MG63 (cell line): Measurements from ENCODE around the gene WBP2. TPM values are rescaled to one million over a fixed set of nuclear protein-coding genes. Genes with fewer than 3 reads are reported as not detected.
A peak's percentile ranks its signal among the peaks of the same experiment; 100 is the strongest.

Source experiments
- DNase-seq: peaks from one replicate; pipeline ENCODE4 v3.0.0-alpha.2; 2020
- H3K27me3 ChIP-seq: fragments of 250-450 bp; sonication (Bioruptor Pico); 2 replicates; pipeline ENCODE4 v1.5.1; 2020; ENCODE audit warnings: mild to moderate bottlenecking, moderate library complexity
- H3K36me3 ChIP-seq: fragments of 250-450 bp; sonication (Bioruptor Pico); 2 replicates; pipeline ENCODE4 v1.5.1; 2020; ENCODE audit warnings: mild to moderate bottlenecking, moderate library complexity
- H3K4me3 ChIP-seq: fragments of 250-450 bp; sonication (Bioruptor Pico); 2 replicates; pipeline ENCODE4 v1.5.1; 2020; ENCODE audit warnings: mild to moderate bottlenecking, moderate library complexity
- H3K9me3 ChIP-seq: fragments of 250-450 bp; sonication (Bioruptor Pico); 2 replicates; pipeline ENCODE4 v1.5.1; 2020; ENCODE audit warnings: mild to moderate bottlenecking, moderate library complexity
- total RNA-seq: library from RNA; depleted of rRNA; stranded (reverse); fragments of >200 nt; shearing (Covaris generic); gene quantifications from 2 replicates; pipeline ENCODE4 v1.2.3, GENCODE V29; 2014; ENCODE audit warnings: low replicate concordance

The WBP2 gene
- total RNA-seq, 1 experiment from 2014 or later, result 7.9 TPM

DNA sequence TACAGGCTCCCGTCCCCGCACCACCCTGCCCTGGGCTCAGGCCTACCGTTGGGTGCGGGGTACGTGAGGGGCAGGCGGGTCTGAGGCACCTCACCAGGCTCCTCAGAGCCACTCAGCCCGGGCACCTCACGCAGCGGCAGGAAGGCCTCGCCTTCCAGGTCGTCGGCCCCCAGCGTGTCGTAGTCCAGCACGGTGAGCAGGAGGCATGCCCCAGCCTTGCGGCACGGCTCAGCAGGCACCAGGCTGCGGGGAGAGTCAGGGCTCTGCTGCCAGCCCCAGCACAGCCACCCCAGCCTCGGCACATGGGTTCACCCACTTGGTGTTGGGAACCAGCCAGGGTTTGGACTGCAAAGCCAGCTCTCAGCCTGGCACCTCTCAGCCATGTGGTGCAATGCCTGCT is 26.4 kb downstream of the WBP2 start:
- H3K4me3 ChIP-seq, result no peak overlapping the region
- no peaks in the 10 kb centered on the region for H3K27me3 ChIP-seq
- no peak for DNase-seq
- H3K9me3 ChIP-seq, result no peaks in the 10 kb centered on the region
- H3K36me3 ChIP-seq, result peaks cover 6% of the 10 kb centered on the region

DNA sequence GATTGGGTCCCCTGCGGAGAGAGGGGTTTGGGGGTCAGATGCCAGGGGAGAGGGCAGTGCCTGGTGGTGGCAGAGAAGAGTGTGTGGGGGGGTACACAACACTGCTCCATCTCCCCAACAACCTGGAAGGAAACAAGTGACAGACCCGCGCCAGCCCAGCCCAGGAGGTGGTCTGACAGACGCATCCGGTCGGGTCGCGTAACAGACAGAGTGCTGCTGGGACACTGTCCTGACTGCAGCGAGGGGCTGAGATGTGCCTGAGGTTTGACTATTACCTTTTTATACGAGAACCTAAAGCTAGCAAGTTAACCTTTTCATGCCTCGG is 27.1 kb downstream of the WBP2 start:
- no peak for DNase-seq
- Histone ChIP-seq H3K36me3 (peaks cover 10% of the 10 kb centered on the region), H3K4me3 (no peak overlapping the region), H3K9me3 (no peaks in the 10 kb centered on the region), H3K27me3 (no peaks in the 10 kb centered on the region)

- no peaks in the 10 kb centered on the region for H3K9me3 ChIP-seq
- H3K27me3 ChIP-seq, result no peaks in the 10 kb centered on the region
- no peak overlapping the region for H3K4me3 ChIP-seq
- DNase-seq, result peak; percentile 36
- peaks cover 13% of the 10 kb centered on the region for H3K36me3 ChIP-seq
Measured at GRCh38 chr17:75827308-75828075, 27.6 kb downstream of the WBP2 start.

DNA sequence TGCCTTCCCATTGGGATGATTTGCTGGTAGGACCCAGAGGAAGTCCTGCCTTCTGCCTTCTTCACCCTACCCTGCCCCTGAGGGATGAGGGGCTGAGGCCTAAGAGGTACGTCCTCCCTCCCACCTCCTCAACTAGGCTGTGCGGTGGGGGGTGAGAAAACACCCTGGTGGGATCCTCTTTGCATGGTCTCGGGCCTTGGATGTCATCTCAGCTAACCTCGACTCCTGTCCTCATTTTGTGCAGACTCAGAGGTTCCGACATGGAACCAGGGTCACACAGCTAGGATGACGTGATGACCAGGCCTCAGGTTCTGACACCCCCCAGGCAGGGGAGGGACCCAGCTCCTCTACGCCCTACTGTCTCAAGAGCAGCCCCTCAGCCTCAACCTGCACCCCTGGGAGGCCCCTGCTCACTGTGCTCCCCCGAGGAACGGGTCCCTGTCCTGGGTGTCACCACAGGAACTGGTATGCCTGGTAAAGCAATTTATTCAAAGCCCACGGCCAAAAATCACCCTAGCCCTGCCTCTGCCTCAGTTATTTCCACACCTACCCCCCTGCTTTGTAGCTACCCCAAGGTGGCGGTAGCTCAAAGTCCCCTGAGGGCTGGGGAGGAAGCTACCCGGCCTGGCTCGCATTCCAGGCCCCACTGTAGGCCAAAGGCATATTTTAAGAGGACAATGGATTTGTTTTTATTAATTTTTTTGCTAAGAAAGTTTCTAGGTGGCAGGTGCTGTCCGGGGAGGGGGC is 28.4 kb downstream of the WBP2 start:
- DNase-seq, result no peak
- H3K36me3 ChIP-seq, result peaks cover 21% of the 10 kb centered on the region
- no peaks in the 10 kb centered on the region for H3K9me3 ChIP-seq
- H3K27me3 ChIP-seq, result no peaks in the 10 kb centered on the region
- H3K4me3 ChIP-seq, result no peak overlapping the region

DNA sequence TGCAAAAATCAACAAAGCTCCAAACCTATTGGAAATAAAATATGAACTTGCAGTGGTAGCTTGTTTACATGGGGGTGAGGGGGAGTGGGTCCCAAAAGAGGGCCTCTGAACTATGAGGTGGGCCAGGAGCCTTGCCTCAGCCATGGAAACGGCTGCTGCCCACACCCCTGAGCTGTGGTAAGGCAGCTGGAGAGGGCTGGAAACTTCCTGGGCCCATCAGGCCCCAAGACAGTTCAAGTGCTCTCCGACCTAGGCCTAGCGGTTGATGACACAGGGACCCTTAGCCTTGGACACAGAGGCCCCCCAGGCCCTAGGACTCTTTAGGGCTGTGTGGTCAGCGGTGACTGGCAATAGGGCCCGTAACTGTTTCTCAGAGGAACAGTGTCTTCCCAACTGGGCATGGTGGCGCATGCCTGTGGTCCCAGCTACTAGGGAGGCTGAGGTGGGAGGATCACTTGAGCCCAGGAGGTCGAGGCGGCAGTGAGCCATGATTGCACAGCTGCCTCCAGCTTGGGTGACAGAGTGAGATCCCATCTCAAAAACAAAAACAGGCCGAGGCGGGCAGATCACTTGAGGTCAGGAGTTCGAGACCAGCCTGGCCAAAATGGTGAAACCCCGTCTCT is 29.3 kb downstream of the WBP2 start:
- Histone ChIP-seq H3K4me3 (no peak overlapping the region), H3K9me3 (no peaks in the 10 kb centered on the region), H3K27me3 (no peaks in the 10 kb centered on the region), H3K36me3 (peaks cover 29% of the 10 kb centered on the region)
- DNase-seq, result no peak

GRCh38 chr17:75825149-75825552 is 30.0 kb downstream of the WBP2 start:
- H3K9me3 ChIP-seq, result no peaks in the 10 kb centered on the region
- no peaks in the 10 kb centered on the region for H3K27me3 ChIP-seq
- no peak overlapping the region for H3K4me3 ChIP-seq
- H3K36me3 ChIP-seq, result peaks cover 32% of the 10 kb centered on the region
- no peak for DNase-seq

DNA sequence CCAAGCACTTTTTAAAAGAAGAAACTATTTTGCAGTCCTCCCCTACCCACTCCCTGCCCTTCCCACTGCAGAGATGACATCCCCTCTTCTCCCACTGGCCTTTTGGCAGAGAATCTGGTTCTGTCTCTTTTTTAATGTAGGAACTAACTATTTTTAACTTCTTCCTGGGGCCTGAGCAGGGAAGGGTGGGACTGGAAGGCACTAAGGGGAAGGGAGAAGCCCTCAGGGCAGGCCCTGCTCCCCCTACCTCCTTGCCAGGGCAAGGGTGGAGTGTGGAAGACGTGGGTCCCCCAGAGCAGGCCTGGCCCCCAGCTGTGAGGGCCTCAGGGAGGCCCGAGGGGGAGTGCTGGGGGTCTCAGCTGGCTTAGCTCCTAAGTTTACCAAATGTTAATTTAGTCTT is 30.5 kb downstream of the WBP2 start:
- peaks cover 37% of the 10 kb centered on the region for H3K36me3 ChIP-seq
- H3K9me3 ChIP-seq, result no peaks in the 10 kb centered on the region
- DNase-seq, result no peak
- no peaks in the 10 kb centered on the region for H3K27me3 ChIP-seq
- no peak overlapping the region for H3K4me3 ChIP-seq

DNA sequence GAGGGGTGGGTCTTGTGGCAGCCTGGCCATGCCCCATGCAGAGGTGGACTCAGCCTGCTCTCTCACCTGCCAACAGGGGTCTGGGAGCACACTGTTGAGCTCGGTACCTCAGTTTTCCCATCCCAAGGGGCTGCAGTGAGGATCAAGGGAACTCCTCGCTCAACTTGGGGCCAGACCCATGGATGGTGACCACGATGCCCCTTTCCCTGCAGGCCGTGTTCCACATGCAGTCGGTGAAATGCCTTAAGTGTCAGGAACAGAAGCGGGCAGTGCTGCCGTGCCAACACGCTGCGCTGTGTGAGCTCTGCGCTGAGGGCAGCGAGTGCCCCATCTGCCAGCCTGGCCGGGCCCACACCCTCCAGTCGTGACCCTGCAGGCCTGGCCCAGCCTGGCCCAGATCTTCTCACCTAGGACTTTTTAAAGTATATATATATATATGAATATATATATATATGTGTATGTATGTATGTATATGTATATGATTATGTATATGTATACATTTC is 31.0 kb downstream of the WBP2 start:
- H3K36me3 ChIP-seq, result peaks cover 43% of the 10 kb centered on the region

DNA sequence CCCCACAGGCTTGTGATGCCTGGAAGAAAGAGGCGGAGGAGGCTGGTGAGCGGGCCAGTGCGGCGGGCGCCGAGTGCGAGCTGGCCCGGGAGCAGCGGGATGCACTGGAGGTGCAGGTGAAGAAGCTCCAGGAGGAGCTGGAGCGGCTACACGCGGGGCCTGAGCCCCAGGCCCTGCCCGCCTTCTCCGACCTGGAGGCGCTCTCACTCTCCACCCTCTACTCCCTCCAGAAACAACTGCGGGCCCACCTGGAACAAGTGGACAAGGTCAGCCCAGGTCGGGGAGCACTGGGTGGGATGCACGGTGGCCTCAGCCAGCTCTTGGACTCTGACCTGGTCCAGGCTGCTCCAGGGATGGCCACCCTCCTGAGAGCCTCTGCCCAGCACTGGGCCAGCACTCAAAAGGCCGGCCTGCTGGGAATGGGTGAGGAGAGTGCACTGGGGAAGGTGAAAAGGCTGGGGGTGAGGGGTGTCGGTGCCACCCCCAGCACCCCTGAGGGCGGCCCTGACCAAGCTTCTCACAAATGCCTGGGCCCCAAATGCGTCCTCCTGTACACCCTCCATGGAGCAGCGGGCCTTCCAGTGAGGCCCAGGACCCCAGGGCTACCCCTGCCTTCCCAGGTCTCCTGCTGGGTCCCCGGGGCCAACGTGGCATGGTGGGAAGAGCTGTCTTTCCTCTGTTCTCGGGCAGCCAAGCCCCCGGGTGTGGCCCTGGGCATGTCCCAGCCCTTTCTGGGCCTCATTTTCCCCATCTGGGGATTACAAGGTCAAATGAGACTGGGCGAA is 31.7 kb downstream of the WBP2 start:
- H3K36me3 ChIP-seq, result peaks cover 49% of the 10 kb centered on the region
- no peak overlapping the region for H3K4me3 ChIP-seq
- no peak for DNase-seq
- no peaks in the 10 kb centered on the region for H3K9me3 ChIP-seq
- no peaks in the 10 kb centered on the region for H3K27me3 ChIP-seq

More for the DNA sequence above, 31.0 kb downstream of the WBP2 start:
- Histone ChIP-seq H3K9me3 (no peaks in the 10 kb centered on the region), H3K4me3 (no peak overlapping the region), H3K27me3 (no peaks in the 10 kb centered on the region)
- no peak for DNase-seq

DNA sequence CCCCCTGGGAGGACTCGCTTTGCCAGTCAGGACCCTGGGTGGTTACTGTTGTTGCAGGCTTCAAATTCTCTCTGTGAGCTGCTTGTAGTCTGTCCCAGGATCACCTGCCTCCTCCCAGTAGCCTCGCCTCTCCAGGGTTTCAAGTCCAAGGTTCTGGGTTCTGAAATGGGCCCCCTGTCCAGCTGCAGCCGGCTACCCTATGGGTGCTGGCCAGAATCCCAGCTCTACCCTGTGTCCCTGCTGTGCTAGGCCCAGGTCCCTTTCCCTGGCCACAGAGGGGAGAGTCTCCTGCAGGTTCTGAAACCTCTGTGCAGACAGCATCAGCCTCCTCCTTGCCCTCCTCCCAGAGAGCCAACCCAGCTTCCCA is 32.4 kb downstream of the WBP2 start:
- DNase-seq, result no peak
- peaks cover 54% of the 10 kb centered on the region for H3K36me3 ChIP-seq
- no peaks in the 10 kb centered on the region for H3K27me3 ChIP-seq
- no peaks in the 10 kb centered on the region for H3K9me3 ChIP-seq
- no peak overlapping the region for H3K4me3 ChIP-seq

- no peak for DNase-seq
- peaks cover 59% of the 10 kb centered on the region for H3K36me3 ChIP-seq
- H3K4me3 ChIP-seq, result no peak overlapping the region
Measured at GRCh38 chr17:75822119-75822799, 32.9 kb downstream of the WBP2 start.

GRCh38 chr17:75821552-75821951 is 33.6 kb downstream of the WBP2 start:
- no peak overlapping the region for H3K4me3 ChIP-seq
- no peak for DNase-seq
- no peaks in the 10 kb centered on the region for H3K9me3 ChIP-seq
- H3K27me3 ChIP-seq, result no peaks in the 10 kb centered on the region
- H3K36me3 ChIP-seq, result peaks cover 66% of the 10 kb centered on the region

More at GRCh38 chr17:75822119-75822799, 32.9 kb downstream of the WBP2 start:
- Histone ChIP-seq H3K27me3 (no peaks in the 10 kb centered on the region), H3K9me3 (no peaks in the 10 kb centered on the region)

- H3K36me3 ChIP-seq, result peaks cover 72% of the 10 kb centered on the region
Measured at GRCh38 chr17:75820094-75821080, 34.7 kb downstream of the WBP2 start.

DNA sequence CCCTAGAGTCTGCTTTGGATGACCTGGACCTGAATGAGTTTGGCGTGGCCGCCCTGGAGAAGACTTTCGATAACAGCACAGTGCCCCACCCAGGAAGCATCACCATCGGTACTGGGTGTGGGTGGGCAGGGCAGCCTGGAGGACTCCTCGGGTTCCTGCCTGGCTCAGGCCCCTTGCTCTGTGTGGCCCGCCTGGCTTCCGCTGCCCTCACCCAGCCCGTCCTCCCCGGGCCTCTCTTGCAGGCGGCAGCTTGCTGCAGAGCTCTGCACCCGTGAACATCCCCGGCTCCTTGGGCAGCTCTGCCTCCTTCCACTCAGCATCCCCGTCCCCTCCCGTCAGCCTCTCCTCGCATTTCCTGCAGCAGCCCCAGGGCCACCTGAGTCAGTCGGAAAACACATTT is 35.5 kb downstream of the WBP2 start:
- no peak for DNase-seq
- H3K27me3 ChIP-seq, result no peaks in the 10 kb centered on the region
- H3K9me3 ChIP-seq, result no peaks in the 10 kb centered on the region
- H3K4me3 ChIP-seq, result no peak overlapping the region
- H3K36me3 ChIP-seq, result peaks cover 76% of the 10 kb centered on the region

More at GRCh38 chr17:75820094-75821080, 34.7 kb downstream of the WBP2 start:
- Histone ChIP-seq H3K27me3 (no peaks in the 10 kb centered on the region), H3K9me3 (no peaks in the 10 kb centered on the region), H3K4me3 (no peak overlapping the region)
- DNase-seq, result no peak

- peaks cover 77% of the 10 kb centered on the region for H3K36me3 ChIP-seq
- no peaks in the 10 kb centered on the region for H3K9me3 ChIP-seq
- no peak overlapping the region for H3K4me3 ChIP-seq
- no peaks in the 10 kb centered on the region for H3K27me3 ChIP-seq
- DNase-seq, result no peak
Measured at GRCh38 chr17:75819116-75819515, 36.0 kb downstream of the WBP2 start.
